SK-N-SH (cell line): ENCODE data around the gene SLC25A26. TPM values are rescaled to one million over a fixed set of nuclear protein-coding genes. Genes with fewer than 3 reads are reported as not detected.

Experiments used
- CTCF ChIA-PET: fragments of 300-600, 350-600 bp; formaldehyde crosslinking; extraction: SDS; loops from one replicate; lab custom pipeline; 2021; lab: Yijun Ruan, JAX
- POLR2A ChIA-PET: fragments of 350-600 bp; sonication (Branson Sonifier 250); formaldehyde crosslinking; extraction: SDS; loops from one replicate; lab custom pipeline; 2020; ENCODE audit warnings: antibody characterized with exemption, inconsistent platforms; lab: Yijun Ruan, JAX
- DNase-seq: peaks from one replicate; pipeline ENCODE4 v3.0.0; 2012
- H2AFZ ChIP-seq: fragments of 200-600 bp; sonication (generic); 2 replicates; pipeline ENCODE4 v1.8.1; 2016; ENCODE audit warnings: antibody characterized with exemption, mild to moderate bottlenecking, low read depth
- H3F3A ChIP-seq: fragments of 200-600 bp; sonication (generic); replicated peaks from 2 replicates; pipeline ENCODE3; 2016; ENCODE audit warnings: antibody characterized with exemption, mild to moderate bottlenecking; ENCODE audit not compliant: insufficient read depth
- H3K27ac ChIP-seq, 2 experiments: fragments of 200-500 bp in 1 of 2; fragments of 200-600 bp in 1 of 2; sonication (Bioruptor generic) in 1 of 2; sonication (generic), shearing (Covaris generic) in 1 of 2; 2 replicates each; pipeline versions ENCODE4 v1.5.1 to v1.6.1; 2014 to 2016; ENCODE audit warnings: low read depth in 2 of 2, inconsistent platforms in 1 of 2, low read length in 1 of 2, mild to moderate bottlenecking in 1 of 2, mixed read lengths in 1 of 2
- H3K27me3 ChIP-seq: fragments of 200-600 bp; sonication (generic), shearing (Covaris generic); 2 replicates; pipeline ENCODE4 v1.6.1; 2016; ENCODE audit warnings: mixed run types; ENCODE audit not compliant: insufficient read depth
- H3K36me3 ChIP-seq, 2 experiments: fragments of 200-500 bp in 1 of 2; fragments of 200-600 bp in 1 of 2; sonication (Bioruptor generic) in 1 of 2; sonication (generic) in 1 of 2; replicated peaks in 1 of 2; 2 replicates each; pipeline versions ENCODE3 to v1.5.1; 2014 to 2016; ENCODE audit warnings: low read length in 1 of 2, mild to moderate bottlenecking in 1 of 2; ENCODE audit not compliant: insufficient read depth in 2 of 2, control insufficient read depth in 1 of 2
- H3K4me1 ChIP-seq, 2 experiments: fragments of 200-500 bp in 1 of 2; fragments of 200-600 bp in 1 of 2; sonication (Bioruptor generic) in 1 of 2; sonication (generic), shearing (Covaris generic) in 1 of 2; 2 replicates each; pipeline versions ENCODE4 v1.5.1 to v1.6.1; 2014 to 2016; ENCODE audit warnings: low read depth in 1 of 2, low read length in 1 of 2, mixed run types in 1 of 2; ENCODE audit not compliant: insufficient read depth in 2 of 2, control insufficient read depth in 1 of 2
- H3K4me2 ChIP-seq: fragments of 200-600 bp; sonication (generic), shearing (Covaris generic); 2 replicates; pipeline ENCODE4 v1.6.1; 2017; ENCODE audit warnings: mixed run types
- H3K4me3 ChIP-seq, 2 experiments: fragments of 200-500 bp in 1 of 2; fragments of 200-600 bp in 1 of 2; sonication (Bioruptor generic) in 1 of 2; sonication (generic), shearing (Covaris generic) in 1 of 2; 2 replicates each; pipeline versions ENCODE4 v1.5.1 to v1.8.1; 2014 to 2016; ENCODE audit warnings: low read depth in 2 of 2, inconsistent platforms in 1 of 2, low read length in 1 of 2, mild to moderate bottlenecking in 1 of 2, mixed read lengths in 1 of 2, moderate library complexity in 1 of 2
- H3K79me2 ChIP-seq: fragments of 200-600 bp; sonication (generic); 2 replicates; pipeline ENCODE4 v1.8.1; 2017; ENCODE audit warnings: mild to moderate bottlenecking; ENCODE audit not compliant: insufficient read depth
- H3K9ac ChIP-seq: fragments of 200-600 bp; sonication (generic); 2 replicates; pipeline ENCODE4 v1.6.1; 2017; ENCODE audit warnings: mixed run types
- H3K9me2 ChIP-seq: fragments of 200-600 bp; sonication (generic); 2 replicates; pipeline ENCODE4 v1.6.1; 2017; ENCODE audit warnings: mixed run types
- H3K9me3 ChIP-seq: fragments of 200-600 bp; sonication (generic); 2 replicates; pipeline ENCODE4 v1.6.1; 2017; ENCODE audit warnings: mixed run types, mild to moderate bottlenecking, moderate library complexity
- H4K20me1 ChIP-seq: fragments of 200-600 bp; sonication (generic); 2 replicates; pipeline ENCODE4 v1.6.1; 2017; ENCODE audit warnings: mild to moderate bottlenecking, mixed run types; ENCODE audit not compliant: insufficient read depth
- ELF1 ChIP-seq: IDR thresholded peaks from 2 replicates; pipeline ENCODE4 v1.4.0; 2012
- EP300 ChIP-seq, 2 experiments: IDR thresholded peaks; 2 replicates each; pipeline versions ENCODE4 v1.4.0 to v1.6.1; 2012; ENCODE audit warnings: borderline replicate concordance in 1 of 2, low read depth in 1 of 2, low read length in 1 of 2
- FOSL2 ChIP-seq: IDR thresholded peaks from 2 replicates; pipeline ENCODE4 v1.4.0; 2012; ENCODE audit warnings: low read depth, mild to moderate bottlenecking, moderate library complexity, borderline replicate concordance
- FOXM1 ChIP-seq: IDR thresholded peaks from 2 replicates; pipeline ENCODE4 v1.4.0; 2012; ENCODE audit warnings: low read depth, mild to moderate bottlenecking
- GATA2 ChIP-seq: sonication (generic); formaldehyde crosslinking; IDR thresholded peaks from 2 replicates; pipeline ENCODE4 v1.5.0; 2020; ENCODE audit warnings: mild to moderate bottlenecking, missing genetic modification reagents
- IRF3 ChIP-seq: fragments of 150-350 bp; IDR thresholded peaks from 2 replicates; pipeline ENCODE4 v1.6.1; 2016; ENCODE audit warnings: mild to moderate bottlenecking, low read depth, low read length
- JUND ChIP-seq: IDR thresholded peaks from 2 replicates; pipeline ENCODE4 v1.4.0; 2012
- MEF2A ChIP-seq: IDR thresholded peaks from 2 replicates; pipeline ENCODE4 v1.4.0; 2012; ENCODE audit warnings: low read depth, borderline replicate concordance
- MXI1 ChIP-seq: IDR thresholded peaks from 2 replicates; pipeline ENCODE4 v1.6.1; 2012; ENCODE audit warnings: mild to moderate bottlenecking, low read depth, low read length, improper control_type of control experiment
- NFIC ChIP-seq: IDR thresholded peaks from 2 replicates; pipeline ENCODE4 v1.4.0; 2012; ENCODE audit warnings: borderline replicate concordance
- NRF1 ChIP-seq: IDR thresholded peaks from 2 replicates; pipeline ENCODE4 v1.6.1; 2012; ENCODE audit warnings: low read depth, mild to moderate bottlenecking, low read length
- POLR2AphosphoS5 ChIP-seq: IDR thresholded peaks from 2 replicates; pipeline ENCODE4 v1.6.1; 2012; ENCODE audit warnings: low read depth, low read length
- RAD21 ChIP-seq: IDR thresholded peaks from 2 replicates; pipeline ENCODE4 v1.6.1; 2012; ENCODE audit warnings: mild to moderate bottlenecking, low read length
- RFX5 ChIP-seq: IDR thresholded peaks from 2 replicates; pipeline ENCODE4 v1.6.1; 2012; ENCODE audit warnings: mild to moderate bottlenecking, improper control_type of control experiment, low read length
- RXRA ChIP-seq: IDR thresholded peaks from 2 replicates; pipeline ENCODE4 v1.4.0; 2012; ENCODE audit warnings: low read depth, mild to moderate bottlenecking, borderline replicate concordance
- SIN3A ChIP-seq: IDR thresholded peaks from 2 replicates; pipeline ENCODE4 v1.6.1; 2012; ENCODE audit warnings: low read depth, mild to moderate bottlenecking, low read length, moderate library complexity, borderline replicate concordance
- TAF1 ChIP-seq: IDR thresholded peaks from 2 replicates; pipeline ENCODE4 v1.6.1; 2012; ENCODE audit warnings: low read depth, mild to moderate bottlenecking, low read length, moderate library complexity, borderline replicate concordance
- TCF12 ChIP-seq: IDR thresholded peaks from 2 replicates; pipeline ENCODE4 v1.4.0; 2012
- USF1 ChIP-seq: IDR thresholded peaks from 2 replicates; pipeline ENCODE4 v1.4.0; 2012; ENCODE audit warnings: low read depth, borderline replicate concordance
- YY1 ChIP-seq: IDR thresholded peaks from 2 replicates; pipeline ENCODE4 v1.4.0; 2012; ENCODE audit warnings: low read depth, mild to moderate bottlenecking
- WGBS: methylation state at CpG from one replicate; pipeline ENCODE4 v1.1.6; 2017; ENCODE audit warnings: low lambda C conversion rate; 5-methylcytosine and 5-hydroxymethylcytosine counted together
- polyA plus RNA-seq, 3 experiments: library from polyadenylated mRNA; depleted of rRNA; stranded (reverse); fragments of >200 nt; gene quantifications; 2 replicates each; pipeline ENCODE4 v1.2.3, GENCODE V29; 2012
- TF ChIP-seq, protein P1 (sequence below): IDR thresholded peaks from 2 replicates; pipeline ENCODE4 v1.6.1; 2012; ENCODE audit warnings: mild to moderate bottlenecking, low read depth, low read length, moderate library complexity
- TF ChIP-seq, protein P2 (sequence below): fragments of 150-350 bp; IDR thresholded peaks from 2 replicates; pipeline ENCODE4 v1.6.1; 2017; ENCODE audit warnings: antibody characterized with exemption, low read length, low read depth, borderline replicate concordance

SLC25A26 gene
- polyA plus RNA-seq, 1 of the 3 experiments (the other 2 are of a cell fraction): 31.8 TPM

DNA sequence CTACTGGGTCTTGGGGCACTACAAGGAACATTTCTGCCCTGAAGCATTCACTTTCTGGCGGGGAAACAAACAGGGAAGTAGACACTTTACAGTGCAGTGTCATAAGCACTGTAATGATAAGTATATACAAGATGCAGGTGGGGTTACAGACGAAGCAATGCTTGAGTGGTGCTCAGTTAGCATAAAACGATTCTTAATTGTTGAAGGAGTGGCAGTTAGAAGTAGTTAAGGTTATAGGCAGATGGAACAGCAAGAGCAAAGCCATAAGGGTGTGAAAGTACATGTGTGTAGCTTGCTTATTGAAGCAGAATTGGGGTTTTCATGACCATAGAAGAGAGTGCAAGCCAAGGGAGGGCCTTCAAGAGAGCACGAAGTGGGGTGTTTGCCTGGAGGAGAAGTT lies 46.2 kb downstream of the SLC25A26 start (continued):
- TF ChIP-seq, protein P1, sequence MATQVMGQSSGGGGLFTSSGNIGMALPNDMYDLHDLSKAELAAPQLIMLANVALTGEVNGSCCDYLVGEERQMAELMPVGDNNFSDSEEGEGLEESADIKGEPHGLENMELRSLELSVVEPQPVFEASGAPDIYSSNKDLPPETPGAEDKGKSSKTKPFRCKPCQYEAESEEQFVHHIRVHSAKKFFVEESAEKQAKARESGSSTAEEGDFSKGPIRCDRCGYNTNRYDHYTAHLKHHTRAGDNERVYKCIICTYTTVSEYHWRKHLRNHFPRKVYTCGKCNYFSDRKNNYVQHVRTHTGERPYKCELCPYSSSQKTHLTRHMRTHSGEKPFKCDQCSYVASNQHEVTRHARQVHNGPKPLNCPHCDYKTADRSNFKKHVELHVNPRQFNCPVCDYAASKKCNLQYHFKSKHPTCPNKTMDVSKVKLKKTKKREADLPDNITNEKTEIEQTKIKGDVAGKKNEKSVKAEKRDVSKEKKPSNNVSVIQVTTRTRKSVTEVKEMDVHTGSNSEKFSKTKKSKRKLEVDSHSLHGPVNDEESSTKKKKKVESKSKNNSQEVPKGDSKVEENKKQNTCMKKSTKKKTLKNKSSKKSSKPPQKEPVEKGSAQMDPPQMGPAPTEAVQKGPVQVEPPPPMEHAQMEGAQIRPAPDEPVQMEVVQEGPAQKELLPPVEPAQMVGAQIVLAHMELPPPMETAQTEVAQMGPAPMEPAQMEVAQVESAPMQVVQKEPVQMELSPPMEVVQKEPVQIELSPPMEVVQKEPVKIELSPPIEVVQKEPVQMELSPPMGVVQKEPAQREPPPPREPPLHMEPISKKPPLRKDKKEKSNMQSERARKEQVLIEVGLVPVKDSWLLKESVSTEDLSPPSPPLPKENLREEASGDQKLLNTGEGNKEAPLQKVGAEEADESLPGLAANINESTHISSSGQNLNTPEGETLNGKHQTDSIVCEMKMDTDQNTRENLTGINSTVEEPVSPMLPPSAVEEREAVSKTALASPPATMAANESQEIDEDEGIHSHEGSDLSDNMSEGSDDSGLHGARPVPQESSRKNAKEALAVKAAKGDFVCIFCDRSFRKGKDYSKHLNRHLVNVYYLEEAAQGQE: no peak
- TF ChIP-seq SIN3A (no peak), NRF1 (no peak)
- TF ChIP-seq, all 33 proteins: peak for 0

DNA sequence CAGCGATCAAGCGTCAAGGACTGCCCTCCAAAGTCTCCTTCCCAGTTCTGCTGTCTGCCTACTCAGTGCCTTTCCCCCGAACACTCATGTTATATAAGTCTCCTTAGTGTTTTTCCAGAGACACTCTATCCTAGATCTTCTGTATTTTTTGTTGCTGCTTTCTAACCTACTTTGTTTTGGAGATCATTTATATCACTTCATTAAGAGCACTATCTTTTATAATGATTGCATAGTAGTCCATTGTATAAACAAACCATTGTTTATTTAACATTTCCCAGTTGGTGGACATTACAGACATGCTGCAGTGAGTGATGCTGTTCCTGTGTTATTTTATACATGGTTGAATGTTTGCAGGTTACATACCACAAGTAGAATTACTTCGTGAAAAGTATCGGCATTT lies 47.1 kb downstream of the SLC25A26 start:
- no peak overlapping the region for H3K9ac ChIP-seq
- H3K27me3 ChIP-seq: no peaks in the 10 kb centered on the region
- no peak overlapping the region for H3K4me3 ChIP-seq
- H3K4me1 ChIP-seq: no peaks in the 10 kb centered on the region
- no peak for DNase-seq
- TF ChIP-seq NFIC (no peak), POLR2AphosphoS5 (no peak), USF1 (no peak)
- peaks cover 0 to 4% of the 10 kb centered on the region in 2 experiments for H3K36me3 ChIP-seq
- WGBS: 97% methylated on average over 5 of the region's 5 CpGs
- H4K20me1 ChIP-seq: no peaks in the 10 kb centered on the region
- H2AFZ ChIP-seq: no peak overlapping the region
- H3K79me2 ChIP-seq: no peaks in the 10 kb centered on the region
- POLR2A ChIA-PET: no interaction called here
- no peak overlapping the region for H3K4me2 ChIP-seq
- CTCF ChIA-PET: interaction anchor here (1.1 kb wide), 1 partner anchor 13 kb away, joined by 4 read pairs; no protein-coding TSS in a partner anchor
- no peaks in the 10 kb centered on the region for H3K9me3 ChIP-seq
- H3K9me2 ChIP-seq: no peaks in the 10 kb centered on the region
- peaks cover 12% of the 10 kb centered on the region for H3F3A ChIP-seq
- H3K27ac ChIP-seq: no peak overlapping the region

DNA sequence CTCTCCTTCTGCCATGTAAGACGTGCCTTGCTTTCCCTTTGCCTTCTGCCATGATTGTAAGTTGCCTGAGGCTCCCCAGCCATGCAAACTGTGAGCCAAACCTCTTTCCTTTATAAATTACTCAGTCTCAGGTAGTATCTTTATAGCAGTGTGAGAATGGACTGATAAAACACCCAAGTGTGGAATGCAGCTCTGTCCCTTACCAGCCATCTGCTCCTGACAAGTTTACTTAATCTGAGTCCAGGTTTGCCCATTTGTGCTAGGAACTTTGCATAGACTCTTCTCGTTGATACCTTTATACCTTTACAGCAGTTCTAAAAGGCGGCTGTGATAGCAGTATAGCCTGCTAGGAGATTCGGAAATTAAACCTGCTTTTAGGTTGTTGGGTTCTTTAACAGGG lies 48.1 kb downstream of the SLC25A26 start:
- WGBS: 96% methylated on average over 4 of the region's 4 CpGs
- Histone ChIP-seq H3F3A (peaks cover 12% of the 10 kb centered on the region), H3K9me2 (no peaks in the 10 kb centered on the region), H4K20me1 (no peaks in the 10 kb centered on the region), H3K9me3 (no peaks in the 10 kb centered on the region), H3K36me3 (peaks cover 0 to 4% of the 10 kb centered on the region in 2 experiments), H3K9ac (no peak overlapping the region), H3K4me1 (no peaks in the 10 kb centered on the region), H3K4me3 (no peak overlapping the region), H3K79me2 (no peaks in the 10 kb centered on the region), H3K27ac (no peak overlapping the region), H3K27me3 (no peaks in the 10 kb centered on the region), H2AFZ (no peak overlapping the region), H3K4me2 (no peak overlapping the region)
- ChIA-PET CTCF (interaction anchor here (0.9 to 3.6 kb wide), 3 partner anchors 9 to 139 kb away, joined by 3 to 26 read pairs (median 6); no protein-coding TSS in a partner anchor), POLR2A (no interaction called here)
- no peak for TF ChIP-seq MEF2A
- no peak for TF ChIP-seq FOXM1
- TF ChIP-seq IRF3: no peak
- no peak for TF ChIP-seq NFIC
- TF ChIP-seq EP300 (IDR thresholded peaks at IDR 0.05; ENCODE audit: borderline replicate concordance in 1 of 2, low read depth in 1 of 2, low read length in 1 of 2): no peak
- TF ChIP-seq RXRA: no peak
- no peak for TF ChIP-seq RAD21
- no peak for TF ChIP-seq YY1
- TF ChIP-seq, protein P2, sequence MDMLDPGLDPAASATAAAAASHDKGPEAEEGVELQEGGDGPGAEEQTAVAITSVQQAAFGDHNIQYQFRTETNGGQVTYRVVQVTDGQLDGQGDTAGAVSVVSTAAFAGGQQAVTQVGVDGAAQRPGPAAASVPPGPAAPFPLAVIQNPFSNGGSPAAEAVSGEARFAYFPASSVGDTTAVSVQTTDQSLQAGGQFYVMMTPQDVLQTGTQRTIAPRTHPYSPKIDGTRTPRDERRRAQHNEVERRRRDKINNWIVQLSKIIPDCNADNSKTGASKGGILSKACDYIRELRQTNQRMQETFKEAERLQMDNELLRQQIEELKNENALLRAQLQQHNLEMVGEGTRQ: no peak
- no peak for TF ChIP-seq ELF1
- no peak for TF ChIP-seq TAF1
- TF ChIP-seq SIN3A: no peak
- no peak for TF ChIP-seq TCF12
- TF ChIP-seq POLR2AphosphoS5: no peak
- no peak for TF ChIP-seq MXI1
- TF ChIP-seq GATA2: no peak
- TF ChIP-seq FOSL2: no peak
- TF ChIP-seq JUND: no peak
- no peak for TF ChIP-seq RFX5
- DNase-seq: no peak
